ENCODE data around the gene AKAP1.

AKAP1 gene

GRCh38 chr17:57062865-57063264, 22.2 kb upstream of the AKAP1 start:
- no peak for TF ChIP-seq GATA3 (IDR thresholded peaks at IDR 0.05; ENCODE audit: low read depth, low read length)
- no peak for TF ChIP-seq GATA2 (IDR thresholded peaks at IDR 0.05; ENCODE audit: low read depth, low read length)

GRCh38 chr17:57067162-57067561, 17.9 kb upstream of the AKAP1 start:
- TF ChIP-seq GATA3 (IDR thresholded peaks at IDR 0.05; ENCODE audit: low read depth, low read length) (no peak), GATA2 (IDR thresholded peaks at IDR 0.05; ENCODE audit: low read depth, low read length) (no peak)

- no peak for TF ChIP-seq GATA2 (IDR thresholded peaks at IDR 0.05; ENCODE audit: low read depth, low read length)
- TF ChIP-seq GATA3 (IDR thresholded peaks at IDR 0.05; ENCODE audit: low read depth, low read length): no peak
These were observed 17.3 kb upstream of the AKAP1 start for GRCh38 chr17:57067781-57068180.

- TF ChIP-seq GATA2 (IDR thresholded peaks at IDR 0.05; ENCODE audit: low read depth, low read length) (no peak), GATA3 (IDR thresholded peaks at IDR 0.05; ENCODE audit: low read depth, low read length) (no peak)
These were observed 16.8 kb upstream of the AKAP1 start for GRCh38 chr17:57068222-57068658.

GRCh38 chr17:57068707-57069106, 16.3 kb upstream of the AKAP1 start:
- no peak for TF ChIP-seq GATA3 (IDR thresholded peaks at IDR 0.05; ENCODE audit: low read depth, low read length)

GRCh38 chr17:57071991-57072944, 12.8 kb upstream of the AKAP1 start:
- TF ChIP-seq GATA2 (IDR thresholded peaks at IDR 0.05; ENCODE audit: low read depth, low read length) (no peak), GATA3 (IDR thresholded peaks at IDR 0.05; ENCODE audit: low read depth, low read length) (no peak)

- TF ChIP-seq GATA2 (IDR thresholded peaks at IDR 0.05; ENCODE audit: low read depth, low read length) (no peak), GATA3 (IDR thresholded peaks at IDR 0.05; ENCODE audit: low read depth, low read length) (no peak)
These were observed 11.4 kb upstream of the AKAP1 start for GRCh38 chr17:57073626-57074025.

- TF ChIP-seq GATA2 (IDR thresholded peaks at IDR 0.05; ENCODE audit: low read depth, low read length) (no peak), GATA3 (IDR thresholded peaks at IDR 0.05; ENCODE audit: low read depth, low read length) (no peak)
These were observed 9.9 kb upstream of the AKAP1 start for GRCh38 chr17:57075193-57075592.

- TF ChIP-seq GATA2 (IDR thresholded peaks at IDR 0.05; ENCODE audit: low read depth, low read length): no peak
- TF ChIP-seq GATA3 (IDR thresholded peaks at IDR 0.05; ENCODE audit: low read depth, low read length): no peak
These were observed 9.3 kb upstream of the AKAP1 start for GRCh38 chr17:57075785-57076184.

GRCh38 chr17:57077000-57077399, 8.0 kb upstream of the AKAP1 start:
- TF ChIP-seq GATA3 (IDR thresholded peaks at IDR 0.05; ENCODE audit: low read depth, low read length) (no peak), GATA2 (IDR thresholded peaks at IDR 0.05; ENCODE audit: low read depth, low read length) (no peak)

GRCh38 chr17:57078274-57078673, 6.8 kb upstream of the AKAP1 start:
- TF ChIP-seq GATA3 (IDR thresholded peaks at IDR 0.05; ENCODE audit: low read depth, low read length) (no peak), GATA2 (IDR thresholded peaks at IDR 0.05; ENCODE audit: low read depth, low read length) (no peak)

- no peak for TF ChIP-seq GATA3 (IDR thresholded peaks at IDR 0.05; ENCODE audit: low read depth, low read length)
- TF ChIP-seq GATA2 (IDR thresholded peaks at IDR 0.05; ENCODE audit: low read depth, low read length): no peak
These were observed 4.3 kb upstream of the AKAP1 start for GRCh38 chr17:57080718-57081117.

GRCh38 chr17:57082441-57082840, 2.6 kb upstream of the AKAP1 start:
- TF ChIP-seq GATA3 (IDR thresholded peaks at IDR 0.05; ENCODE audit: low read depth, low read length): no peak
- TF ChIP-seq GATA2 (IDR thresholded peaks at IDR 0.05; ENCODE audit: low read depth, low read length): no peak

- TF ChIP-seq GATA2 (IDR thresholded peaks at IDR 0.05; ENCODE audit: low read depth, low read length) (peak; percentile 50; the same call in 1 of the 2 replicates), GATA3 (IDR thresholded peaks at IDR 0.05; ENCODE audit: low read depth, low read length) (no peak)
These were observed 665 bp upstream of the AKAP1 start for GRCh38 chr17:57084361-57084801.

- TF ChIP-seq GATA2 (IDR thresholded peaks at IDR 0.05; ENCODE audit: low read depth, low read length): no peak
- no peak for TF ChIP-seq GATA3 (IDR thresholded peaks at IDR 0.05; ENCODE audit: low read depth, low read length)
These were observed 512 bp downstream of the AKAP1 start for GRCh38 chr17:57085448-57086068.
